BLaER1 (cell line): ENCODE data around the gene CTNNBL1.

ENCODE experiments used
- H3K27ac ChIP-seq: shearing (Covaris generic); formaldehyde crosslinking; 2 replicates; pipeline ENCODE4 v1.8.1; 2022
- H3K27me3 ChIP-seq: shearing (Covaris generic); formaldehyde crosslinking; 2 replicates; pipeline ENCODE4 v1.8.1; 2022
- H3K36me3 ChIP-seq: shearing (Covaris generic); formaldehyde crosslinking; 2 replicates; pipeline ENCODE4 v1.8.1; 2022
- H3K4me1 ChIP-seq: shearing (Covaris generic); formaldehyde crosslinking; 2 replicates; pipeline ENCODE4 v1.8.1; 2022
- H3K4me2 ChIP-seq: shearing (Covaris generic); formaldehyde crosslinking; 2 replicates; pipeline ENCODE4 v1.8.1; 2022
- H3K4me3 ChIP-seq: shearing (Covaris generic); formaldehyde crosslinking; 2 replicates; pipeline ENCODE4 v1.8.1; 2022
- H3K9ac ChIP-seq: shearing (Covaris generic); formaldehyde crosslinking; 2 replicates; pipeline ENCODE4 v1.8.1; 2022
- H3K9me3 ChIP-seq: shearing (Covaris generic); formaldehyde crosslinking; 2 replicates; pipeline ENCODE4 v1.8.1; 2022
- H4K20me1 ChIP-seq: shearing (Covaris generic); formaldehyde crosslinking; 2 replicates; pipeline ENCODE4 v1.8.1; 2022
- Cebpa-rat ChIP-seq: shearing (Covaris generic); IDR thresholded peaks from 2 replicates; pipeline ENCODE4 v1.8.1; 2022

CTNNBL1 gene

DNA sequence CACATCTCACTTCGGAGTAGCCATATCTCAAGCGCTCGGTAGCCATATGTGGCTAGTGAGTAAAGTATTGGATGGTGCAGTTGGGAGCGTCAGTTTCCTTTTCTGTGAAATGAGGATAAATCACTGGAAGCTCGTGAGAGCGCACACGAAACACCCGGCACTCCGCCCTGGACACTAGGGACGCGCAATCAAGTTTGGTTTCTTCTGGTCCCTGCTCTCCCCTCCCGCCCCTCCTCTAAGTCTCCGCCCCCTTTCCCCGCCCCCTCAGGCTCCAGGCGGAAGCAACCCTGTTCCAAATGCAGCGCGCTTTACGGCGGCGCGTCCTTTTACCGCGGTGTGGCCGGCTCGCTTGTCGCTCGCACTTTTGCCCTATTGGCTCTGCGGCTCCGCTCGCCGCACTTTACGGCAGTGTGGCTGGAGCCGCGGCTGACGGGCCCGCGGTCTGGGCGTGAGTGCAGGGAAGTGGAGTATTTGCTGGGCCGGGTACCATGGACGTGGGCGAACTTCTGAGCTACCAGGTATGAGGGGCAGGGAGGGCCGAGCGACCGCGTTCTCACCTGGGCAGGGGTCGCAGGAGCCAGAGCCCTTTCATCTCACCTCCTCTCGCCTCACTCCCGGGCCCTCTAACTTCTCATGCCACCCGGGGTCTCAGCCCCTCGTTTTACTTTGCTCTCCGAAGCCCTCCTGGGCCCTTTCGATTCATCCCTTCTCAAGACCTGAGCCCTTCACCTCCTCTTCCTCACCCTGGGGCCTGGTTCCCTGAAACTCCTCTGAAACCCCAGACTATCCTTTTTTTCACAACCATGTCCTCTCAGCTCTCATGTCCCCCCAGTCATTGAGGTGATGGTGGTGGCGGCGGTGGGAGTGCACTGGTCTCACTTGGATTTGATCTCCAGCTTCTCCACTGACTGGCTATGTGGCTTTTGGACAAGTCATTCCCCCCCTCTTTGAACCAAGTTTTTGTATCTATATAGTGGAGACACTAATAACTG, at the start of gene CTNNBL1:
TSS of gene CTNNBL1 (plus strand) at position 396 of the 992 bp plus-strand sequence. CDS start at position 489, 93 bp downstream.
- TF ChIP-seq Cebpa-rat: no peak
- Histone ChIP-seq H3K27ac (peak within 1 kb of the TSS; percentile 81), H4K20me1 (peaks cover 34% of the 10 kb centered on the region), H3K9me3 (no peaks in the 10 kb centered on the region), H3K4me2 (peak within 1 kb of the TSS; percentile 94), H3K9ac (peak within 1 kb of the TSS; percentile 92), H3K4me1 (peaks cover 15% of the 10 kb centered on the region), H3K4me3 (peak within 1 kb of the TSS; percentile 93), H3K36me3 (peaks cover 21% of the 10 kb centered on the region), H3K27me3 (no peaks in the 10 kb centered on the region)

DNA sequence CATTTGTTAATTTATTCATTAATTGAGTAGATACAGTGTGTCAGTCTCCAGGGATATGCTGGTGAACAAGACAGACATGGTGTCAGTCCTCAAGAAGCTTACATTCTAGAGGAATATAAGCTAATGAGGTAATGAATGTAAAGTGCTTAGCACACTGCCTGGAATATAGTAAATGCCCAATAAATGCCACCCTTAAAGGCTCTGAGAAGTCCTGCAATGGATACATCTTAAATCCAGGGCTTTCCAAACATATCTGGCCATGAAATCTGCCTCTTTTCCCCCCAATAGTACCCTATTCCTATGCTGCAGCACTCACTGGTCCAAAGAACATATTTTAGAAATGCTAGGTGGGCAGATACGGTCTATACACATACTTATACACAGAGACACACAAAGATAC, 49.2 kb upstream of the CTNNBL1 start:
- no peaks in the 10 kb centered on the region for H3K27me3 ChIP-seq
- no peak overlapping the region for H3K9ac ChIP-seq
- H3K36me3 ChIP-seq: no peaks in the 10 kb centered on the region
- no peaks in the 10 kb centered on the region for H3K4me1 ChIP-seq
- H3K4me2 ChIP-seq: no peak overlapping the region
- no peaks in the 10 kb centered on the region for H4K20me1 ChIP-seq
- no peak overlapping the region for H3K4me3 ChIP-seq
- no peak for TF ChIP-seq Cebpa-rat
- H3K9me3 ChIP-seq: no peaks in the 10 kb centered on the region
- no peak overlapping the region for H3K27ac ChIP-seq

- H3K9ac ChIP-seq: no peak overlapping the region
- no peak overlapping the region for H3K27ac ChIP-seq
- no peaks in the 10 kb centered on the region for H3K36me3 ChIP-seq
- H3K4me1 ChIP-seq: no peaks in the 10 kb centered on the region
- TF ChIP-seq Cebpa-rat: no peak
- no peaks in the 10 kb centered on the region for H3K9me3 ChIP-seq
- H4K20me1 ChIP-seq: no peaks in the 10 kb centered on the region
- H3K4me3 ChIP-seq: no peak overlapping the region
- H3K4me2 ChIP-seq: no peak overlapping the region
- H3K27me3 ChIP-seq: no peaks in the 10 kb centered on the region
These were observed 45.9 kb upstream of the CTNNBL1 start for GRCh38 chr20:37647946-37648345.

DNA sequence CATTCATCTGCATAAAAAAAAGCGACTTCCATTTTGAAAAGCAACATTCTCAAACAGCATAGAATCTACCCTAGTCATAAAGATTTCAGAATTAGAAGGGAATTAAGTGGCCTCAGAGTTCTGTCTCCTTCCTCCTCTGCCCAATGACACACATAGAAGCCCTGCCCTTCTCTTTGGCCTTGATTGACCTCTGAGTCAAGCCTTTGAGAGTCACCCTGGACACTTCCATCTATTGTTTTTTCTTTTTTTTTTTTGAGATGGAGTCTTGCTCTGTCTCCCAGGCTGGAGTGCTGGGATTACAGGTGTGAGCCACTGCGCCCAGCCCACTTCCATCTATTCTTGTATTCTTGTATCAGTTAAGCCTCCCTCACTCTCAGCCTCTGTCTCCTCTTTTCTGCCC, 44.8 kb upstream of the CTNNBL1 start:
- no peak overlapping the region for H3K9ac ChIP-seq
- no peaks in the 10 kb centered on the region for H3K27me3 ChIP-seq
- no peaks in the 10 kb centered on the region for H3K4me1 ChIP-seq
- no peak for TF ChIP-seq Cebpa-rat
- no peak overlapping the region for H3K27ac ChIP-seq
- no peak overlapping the region for H3K4me3 ChIP-seq
- no peak overlapping the region for H3K4me2 ChIP-seq
- no peaks in the 10 kb centered on the region for H3K9me3 ChIP-seq
- H4K20me1 ChIP-seq: no peaks in the 10 kb centered on the region
- H3K36me3 ChIP-seq: no peaks in the 10 kb centered on the region

GRCh38 chr20:37649676-37650370, 44.0 kb upstream of the CTNNBL1 start:
- H3K4me2 ChIP-seq: no peak overlapping the region
- no peak overlapping the region for H3K9ac ChIP-seq
- H4K20me1 ChIP-seq: no peaks in the 10 kb centered on the region
- no peak for TF ChIP-seq Cebpa-rat
- no peaks in the 10 kb centered on the region for H3K27me3 ChIP-seq
- no peaks in the 10 kb centered on the region for H3K36me3 ChIP-seq
- H3K9me3 ChIP-seq: no peaks in the 10 kb centered on the region
- no peak overlapping the region for H3K4me3 ChIP-seq
- H3K4me1 ChIP-seq: no peaks in the 10 kb centered on the region
- H3K27ac ChIP-seq: no peak overlapping the region

DNA sequence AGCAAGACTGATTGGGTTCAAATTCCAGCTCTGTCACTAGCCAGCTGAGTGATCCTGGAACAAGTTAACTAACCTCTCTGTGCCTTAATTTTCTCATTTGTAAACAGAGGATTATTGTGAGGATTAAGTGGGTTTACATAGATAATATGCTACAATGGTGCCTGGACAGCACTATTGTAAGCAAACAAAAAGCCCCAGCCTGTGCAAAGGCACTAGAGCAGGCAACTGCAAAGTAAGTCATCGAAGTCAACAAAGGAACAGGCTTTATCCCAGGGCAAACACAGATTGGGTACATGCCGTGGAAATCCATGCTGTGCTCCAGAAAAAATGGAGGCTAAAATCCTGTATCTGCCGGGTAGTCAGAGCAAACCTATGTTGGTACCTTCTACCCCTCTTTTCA, 43.2 kb upstream of the CTNNBL1 start:
- no peak overlapping the region for H3K4me2 ChIP-seq
- H3K4me1 ChIP-seq: no peaks in the 10 kb centered on the region

DNA sequence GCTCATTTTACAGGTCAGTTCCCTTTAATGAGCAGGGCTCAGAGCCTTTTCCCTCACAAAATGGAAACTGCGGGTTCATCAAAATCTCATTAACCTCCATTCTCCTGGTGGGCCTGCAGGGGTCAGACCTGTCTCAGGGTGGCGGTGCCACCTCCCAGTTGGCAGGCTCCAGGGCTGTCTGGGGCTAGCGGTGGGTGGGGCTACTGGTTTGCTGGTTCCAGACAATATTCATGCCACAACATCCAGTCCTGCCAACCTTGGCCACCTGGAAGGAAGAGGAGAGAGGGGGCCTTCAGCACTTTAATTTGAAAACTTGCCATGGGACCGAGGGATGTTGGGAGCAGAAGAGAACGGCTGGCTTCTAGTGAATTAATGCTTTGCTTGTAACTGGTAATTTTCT, 41.9 kb upstream of the CTNNBL1 start:
- Histone ChIP-seq H3K9me3 (no peaks in the 10 kb centered on the region), H3K4me3 (no peak overlapping the region), H3K27ac (no peak overlapping the region), H3K9ac (no peak overlapping the region), H3K27me3 (no peaks in the 10 kb centered on the region), H3K36me3 (no peaks in the 10 kb centered on the region), H4K20me1 (no peaks in the 10 kb centered on the region), H3K4me2 (no peak overlapping the region), H3K4me1 (no peaks in the 10 kb centered on the region)
- TF ChIP-seq Cebpa-rat: no peak

More for the DNA sequence above, 43.2 kb upstream of the CTNNBL1 start:
- Histone ChIP-seq H3K27ac (no peak overlapping the region), H3K9ac (no peak overlapping the region), H3K9me3 (no peaks in the 10 kb centered on the region), H3K4me3 (no peak overlapping the region), H3K36me3 (no peaks in the 10 kb centered on the region), H4K20me1 (no peaks in the 10 kb centered on the region), H3K27me3 (no peaks in the 10 kb centered on the region)
- no peak for TF ChIP-seq Cebpa-rat

GRCh38 chr20:37656945-37657344, 36.9 kb upstream of the CTNNBL1 start:
- no peaks in the 10 kb centered on the region for H3K9me3 ChIP-seq
- no peaks in the 10 kb centered on the region for H4K20me1 ChIP-seq
- no peak overlapping the region for H3K9ac ChIP-seq
- no peaks in the 10 kb centered on the region for H3K4me1 ChIP-seq
- H3K4me2 ChIP-seq: no peak overlapping the region
- no peak overlapping the region for H3K4me3 ChIP-seq
- TF ChIP-seq Cebpa-rat: no peak
- no peaks in the 10 kb centered on the region for H3K36me3 ChIP-seq
- H3K27me3 ChIP-seq: no peaks in the 10 kb centered on the region
- H3K27ac ChIP-seq: no peak overlapping the region

- no peak overlapping the region for H3K9ac ChIP-seq
- no peak overlapping the region for H3K4me3 ChIP-seq
- no peaks in the 10 kb centered on the region for H3K9me3 ChIP-seq
- H3K4me2 ChIP-seq: no peak overlapping the region
- no peaks in the 10 kb centered on the region for H4K20me1 ChIP-seq
- TF ChIP-seq Cebpa-rat: no peak
- no peaks in the 10 kb centered on the region for H3K4me1 ChIP-seq
- no peaks in the 10 kb centered on the region for H3K36me3 ChIP-seq
- no peak overlapping the region for H3K27ac ChIP-seq
- H3K27me3 ChIP-seq: no peaks in the 10 kb centered on the region
These were observed 35.7 kb upstream of the CTNNBL1 start for GRCh38 chr20:37657924-37658804.
